GM23248 (cell line): ENCODE measurements around the gene METTL15.

Experiments
- EZH2 ChIP-seq: fragments of 200-600 bp; sonication (generic); IDR thresholded peaks from 2 replicates; pipeline ENCODE4 v1.6.1; 2018; ENCODE audit warnings: antibody characterized with exemption, mild to moderate bottlenecking; ENCODE audit not compliant: insufficient read depth, poor library complexity, severe bottlenecking
- EZH2phosphoT487 ChIP-seq: fragments of 200-600 bp; sonication (generic); IDR thresholded peaks from 2 replicates; pipeline ENCODE4 v1.6.1; 2018; ENCODE audit warnings: antibody characterized with exemption, moderate library complexity, mild to moderate bottlenecking, low read depth; ENCODE audit not compliant: insufficient read depth

GRCh38 chr11:28132548-28132947 is 24.4 kb downstream of the METTL15 start:
- TF ChIP-seq EZH2 (no peak), EZH2phosphoT487 (no peak)
